ENCODE measurements around the gene MED12L.

Gene MED12L

DNA sequence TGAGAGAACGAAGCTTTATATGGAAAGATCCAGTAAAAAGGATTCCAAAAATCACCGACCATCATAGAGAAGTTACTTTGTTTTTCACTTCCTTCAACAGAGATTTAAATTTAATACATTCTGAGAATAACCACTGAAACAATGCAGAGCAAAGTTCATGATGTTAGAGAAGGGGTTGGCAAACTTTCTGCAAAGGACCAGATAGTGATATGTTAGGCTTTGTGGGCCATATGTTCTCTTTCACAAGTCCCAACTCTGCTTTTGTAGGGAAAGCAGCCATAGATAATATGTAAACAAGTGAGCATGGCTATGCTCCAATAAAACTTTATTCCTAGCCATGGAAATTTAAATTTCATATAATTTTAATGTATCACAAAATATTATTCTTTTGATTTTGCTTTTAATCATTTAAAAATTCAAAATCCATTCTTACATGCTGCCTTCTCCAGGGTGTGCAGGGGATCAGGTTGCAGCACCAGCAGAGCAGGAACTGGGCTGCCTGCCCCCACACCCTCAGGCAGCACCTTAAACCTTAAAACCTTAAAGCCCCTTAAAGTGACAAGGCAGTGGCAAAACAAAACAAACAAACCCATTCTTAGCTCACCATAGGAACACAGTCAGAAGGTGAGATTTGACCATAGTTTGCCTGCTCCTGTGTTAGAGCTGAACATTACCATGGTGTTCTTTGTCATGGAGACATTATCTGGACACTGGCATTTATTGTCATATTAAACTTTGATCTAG is 392.3 kb downstream of the MED12L start:
- DNase-seq = peak; percentile 62

DNA sequence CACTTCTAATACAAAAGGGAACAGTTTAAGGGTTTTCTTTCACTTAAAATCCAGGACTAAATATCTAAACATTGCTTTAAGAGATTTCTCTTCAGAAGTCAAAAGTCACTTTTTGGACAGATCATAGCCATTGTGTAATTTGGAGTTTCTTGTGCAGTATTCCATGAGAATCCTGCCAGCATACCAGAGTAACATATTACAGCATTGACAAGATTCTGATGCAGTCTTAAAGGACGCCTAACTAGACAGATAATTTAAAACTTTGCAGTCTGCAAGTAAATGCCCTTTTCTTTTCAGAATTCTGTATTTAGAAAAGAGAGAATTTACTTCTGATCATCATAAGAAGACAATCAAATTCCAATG is 392.9 kb downstream of the MED12L start:
- DNase-seq = no peak

DNA sequence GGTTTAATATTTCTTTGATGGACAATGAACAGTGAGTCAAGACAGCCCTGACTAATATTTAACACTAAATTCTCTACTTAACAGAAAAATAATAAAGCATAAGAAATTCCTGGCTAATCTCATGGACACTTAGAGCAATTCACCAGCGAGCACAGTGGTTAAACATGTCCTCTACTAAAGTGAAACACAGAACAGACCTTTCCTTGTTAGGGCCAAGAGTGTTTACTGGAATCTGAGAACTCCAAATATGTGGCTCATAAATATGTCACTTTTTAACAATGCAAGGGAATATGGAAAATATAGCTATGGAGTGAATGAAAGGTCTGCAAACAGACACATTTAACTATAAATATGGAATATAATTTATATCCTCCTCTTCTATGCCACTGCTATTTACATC is 394.0 kb downstream of the MED12L start:
- no peak for DNase-seq

DNA sequence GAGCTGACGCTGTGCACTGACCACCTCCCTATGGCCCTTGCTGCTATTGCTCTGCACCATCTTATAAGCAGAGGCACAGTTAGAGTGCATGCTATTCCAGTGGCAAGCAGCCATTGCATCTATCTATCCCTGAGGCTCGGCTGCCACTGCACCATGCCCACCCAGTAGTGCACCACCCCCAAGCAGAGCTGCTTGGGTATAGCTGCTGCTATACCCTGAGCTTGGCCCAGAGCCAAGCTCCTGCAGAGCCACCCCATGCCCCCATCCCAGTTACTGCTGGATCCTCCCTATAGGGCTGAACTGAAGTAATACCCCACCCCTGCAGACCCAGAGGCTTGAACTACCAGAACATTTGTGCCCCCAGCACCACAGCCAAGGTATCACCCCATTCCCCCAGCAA is 395.0 kb downstream of the MED12L start:
- no peak for DNase-seq

DNA sequence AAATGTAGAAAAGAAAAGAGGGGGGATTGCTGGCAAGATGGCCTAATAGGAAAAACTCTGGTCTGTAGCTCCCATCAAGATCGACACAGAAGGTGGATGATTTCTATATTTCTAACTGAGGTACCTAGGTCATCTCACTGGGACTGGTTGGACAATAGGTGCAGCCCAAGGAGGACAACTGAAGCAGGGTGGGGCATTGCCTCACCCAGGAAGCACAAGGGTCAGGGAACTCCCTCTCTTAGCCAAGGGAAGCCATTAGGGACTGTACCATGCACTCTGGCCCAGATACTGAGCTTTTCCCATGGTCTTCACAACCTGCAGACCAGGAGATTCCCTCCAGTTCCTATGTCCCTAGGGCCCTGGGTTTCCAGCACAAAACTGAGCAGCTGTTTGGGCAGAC is 398.0 kb downstream of the MED12L start:
- no peak for DNase-seq

DNA sequence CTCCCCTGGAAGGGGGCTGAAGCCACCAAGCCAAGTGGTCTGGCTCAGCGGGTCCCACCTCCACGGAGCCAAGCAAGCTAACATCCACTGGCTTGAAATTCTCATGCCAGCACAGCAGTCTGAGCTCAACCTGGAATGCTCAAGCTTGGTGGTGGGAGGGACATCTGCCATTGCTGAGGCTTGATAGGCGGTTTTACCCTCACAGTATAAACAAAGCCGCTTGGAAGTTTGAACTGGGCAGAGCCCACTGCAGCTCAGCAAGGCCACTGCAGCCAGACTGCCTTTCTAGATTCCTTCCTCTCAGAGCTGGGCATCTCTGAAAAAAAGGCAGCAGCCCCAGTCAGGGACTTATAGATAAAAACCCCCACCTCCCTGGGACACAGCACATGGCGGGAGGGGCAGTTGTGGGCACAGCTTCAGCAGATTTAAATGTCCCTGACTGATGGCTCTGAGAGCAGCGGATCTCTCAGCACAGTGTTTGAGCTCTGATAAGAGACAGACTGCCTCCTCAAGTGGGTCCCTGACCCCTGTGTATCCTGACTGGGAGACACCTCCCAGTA is 398.6 kb downstream of the MED12L start:
- DNase-seq = no peak

Data from DMS 273 treated with DMSO at 0.1 percent for 48 hours (cell line).